HG03039 (cell line): ENCODE measurements around the gene CD48.

Source experiments
- ATAC-seq: cut with Tn5 transposase; IDR thresholded peaks from one replicate; pipeline ENCODE4 v1.9.1; 2021; ENCODE audit warnings: mild to moderate bottlenecking, moderate library complexity; ENCODE audit not compliant: unreplicated experiment

Gene CD48

GRCh38 chr1:160637821-160638539 lies 73.6 kb downstream of the CD48 start:
- no peak for ATAC-seq

- no peak for ATAC-seq
Observed at GRCh38 chr1:160637065-160637464, 74.6 kb downstream of the CD48 start.

- no peak for ATAC-seq
Observed at GRCh38 chr1:160636547-160636946, 75.1 kb downstream of the CD48 start.

- no peak for ATAC-seq
Observed at GRCh38 chr1:160636076-160636475, 75.5 kb downstream of the CD48 start.

- ATAC-seq = no peak
Observed at GRCh38 chr1:160634543-160635491, 76.8 kb downstream of the CD48 start.

GRCh38 chr1:160633330-160633903 lies 78.2 kb downstream of the CD48 start:
- ATAC-seq = no peak

GRCh38 chr1:160631983-160632625 lies 79.5 kb downstream of the CD48 start:
- no peak for ATAC-seq

GRCh38 chr1:160630523-160631451 lies 80.8 kb downstream of the CD48 start:
- no peak for ATAC-seq

GRCh38 chr1:160629286-160630210 lies 82.1 kb downstream of the CD48 start:
- ATAC-seq = no peak

GRCh38 chr1:160628799-160629263 lies 82.8 kb downstream of the CD48 start:
- no peak for ATAC-seq
